Gastroesophageal sphincter (tissue), 3 donors: ENCODE data around the gene SGCD.

Experiments used
- CTCF ChIP-seq, 4 experiments: fragments of 200-600 bp in 2 of 4; fragments of 450-650 bp in 2 of 4; sonication (generic) in 1 of 4; IDR thresholded peaks; one replicate each; pipeline ENCODE4 v1.5.1; 2017 to 2019; ENCODE audit warnings: antibody characterized with exemption in 4 of 4, mild to moderate bottlenecking in 2 of 4, moderate library complexity in 2 of 4
- EP300 ChIP-seq: sonication (generic); formaldehyde crosslinking; IDR thresholded peaks from one replicate; pipeline ENCODE4 v1.6.1; 2017; ENCODE audit warnings: antibody characterized with exemption, mild to moderate bottlenecking
- POLR2A ChIP-seq, 2 donors: fragments of 450-650 bp; IDR thresholded peaks; one replicate each; pipeline ENCODE4 v1.6.1; 2017; ENCODE audit warnings: antibody characterized with exemption in 2 of 2, mild to moderate bottlenecking in 2 of 2, moderate library complexity in 1 of 2
- POLR2AphosphoS5 ChIP-seq: sonication (generic); formaldehyde crosslinking; IDR thresholded peaks from one replicate; pipeline ENCODE4 v1.6.1; 2017; ENCODE audit warnings: antibody characterized with exemption

DNA sequence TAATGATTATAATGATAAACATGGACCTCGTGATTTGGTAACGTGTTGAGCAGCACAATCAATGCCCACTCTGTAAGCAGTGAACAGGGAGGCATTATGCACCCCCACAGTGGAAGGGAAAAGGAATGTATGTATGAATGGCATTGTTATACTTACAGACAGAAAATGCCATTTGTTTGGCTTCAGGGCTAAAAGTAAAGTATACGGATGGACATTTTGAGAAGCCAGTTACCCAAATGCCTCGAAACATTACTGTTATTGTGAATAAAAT lies 262.9 kb downstream of the SGCD start:
- TF ChIP-seq CTCF (IDR thresholded peaks at IDR 0.05) = no peak
- no peak for TF ChIP-seq POLR2A (IDR thresholded peaks at IDR 0.05)
- TF ChIP-seq EP300 = no peak
- no peak for TF ChIP-seq POLR2AphosphoS5
